ENCODE measurements around the gene CD276.

Gene CD276

DNA sequence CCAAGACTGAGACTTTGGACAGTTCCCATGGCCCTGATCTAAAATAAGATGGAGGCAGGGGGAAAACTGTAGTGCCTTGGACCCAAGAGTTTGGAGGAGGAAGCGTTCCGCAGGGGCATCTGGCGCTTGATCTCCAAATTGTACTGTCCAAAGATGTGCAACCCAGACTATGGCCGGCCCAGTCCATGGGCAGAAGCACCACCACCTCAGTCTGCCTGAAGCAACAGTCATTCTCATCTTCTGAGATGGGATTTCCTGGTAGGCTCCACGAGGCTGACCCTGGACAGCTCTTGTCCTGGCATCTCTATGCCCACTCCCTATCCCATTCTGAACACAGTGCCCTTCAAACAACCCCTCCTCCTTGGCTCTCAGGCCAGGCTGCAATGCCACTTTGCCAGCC is 65.3 kb downstream of the CD276 start:
- DNase-seq, result no peak

GRCh38 chr15:73749971-73750370 is 65.8 kb downstream of the CD276 start:
- DNase-seq, result no peak

DNA sequence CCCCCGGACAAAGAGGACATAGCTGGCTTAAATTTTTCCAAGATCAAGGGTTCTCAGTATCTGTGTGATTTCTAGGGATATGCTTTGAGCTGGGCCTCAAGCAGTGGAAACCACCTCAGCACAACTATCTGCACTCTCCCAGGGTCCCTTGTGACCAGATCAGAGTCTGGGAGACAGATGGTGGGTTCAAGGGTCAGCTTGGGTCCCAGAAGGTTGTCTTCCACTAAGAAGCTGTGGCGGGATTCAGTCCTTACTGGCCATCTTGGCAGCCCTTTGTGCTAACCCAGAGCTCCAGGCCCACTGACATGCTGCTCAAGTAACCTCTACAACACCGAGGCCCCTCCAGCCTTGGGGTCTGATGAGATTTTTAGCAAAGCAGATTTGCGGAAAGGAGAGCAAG is 66.3 kb downstream of the CD276 start:
- DNase-seq, result no peak

- DNase-seq, result no peak
These were observed 66.8 kb downstream of the CD276 start for GRCh38 chr15:73750951-73751350.

DNA sequence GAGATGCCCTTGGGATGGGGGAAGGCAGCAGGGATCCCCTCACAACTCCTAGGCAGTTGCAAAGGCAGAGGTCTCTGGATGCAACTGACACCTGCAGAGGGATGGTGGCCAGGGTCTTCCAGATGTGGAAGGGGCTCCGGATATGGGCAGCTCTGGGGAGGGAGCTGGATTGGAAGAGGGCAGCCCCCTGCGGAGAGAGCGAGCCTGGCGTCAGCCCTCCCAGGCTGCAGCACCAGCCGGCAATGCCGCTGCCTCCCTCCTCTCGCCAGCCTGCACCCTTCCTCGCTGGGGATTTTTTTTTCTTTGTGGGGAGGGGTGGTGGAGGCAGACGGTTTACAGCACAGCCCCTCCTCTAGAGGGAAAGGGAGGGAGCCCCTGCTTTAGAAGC is 67.3 kb downstream of the CD276 start:
- no peak for DNase-seq

DNA sequence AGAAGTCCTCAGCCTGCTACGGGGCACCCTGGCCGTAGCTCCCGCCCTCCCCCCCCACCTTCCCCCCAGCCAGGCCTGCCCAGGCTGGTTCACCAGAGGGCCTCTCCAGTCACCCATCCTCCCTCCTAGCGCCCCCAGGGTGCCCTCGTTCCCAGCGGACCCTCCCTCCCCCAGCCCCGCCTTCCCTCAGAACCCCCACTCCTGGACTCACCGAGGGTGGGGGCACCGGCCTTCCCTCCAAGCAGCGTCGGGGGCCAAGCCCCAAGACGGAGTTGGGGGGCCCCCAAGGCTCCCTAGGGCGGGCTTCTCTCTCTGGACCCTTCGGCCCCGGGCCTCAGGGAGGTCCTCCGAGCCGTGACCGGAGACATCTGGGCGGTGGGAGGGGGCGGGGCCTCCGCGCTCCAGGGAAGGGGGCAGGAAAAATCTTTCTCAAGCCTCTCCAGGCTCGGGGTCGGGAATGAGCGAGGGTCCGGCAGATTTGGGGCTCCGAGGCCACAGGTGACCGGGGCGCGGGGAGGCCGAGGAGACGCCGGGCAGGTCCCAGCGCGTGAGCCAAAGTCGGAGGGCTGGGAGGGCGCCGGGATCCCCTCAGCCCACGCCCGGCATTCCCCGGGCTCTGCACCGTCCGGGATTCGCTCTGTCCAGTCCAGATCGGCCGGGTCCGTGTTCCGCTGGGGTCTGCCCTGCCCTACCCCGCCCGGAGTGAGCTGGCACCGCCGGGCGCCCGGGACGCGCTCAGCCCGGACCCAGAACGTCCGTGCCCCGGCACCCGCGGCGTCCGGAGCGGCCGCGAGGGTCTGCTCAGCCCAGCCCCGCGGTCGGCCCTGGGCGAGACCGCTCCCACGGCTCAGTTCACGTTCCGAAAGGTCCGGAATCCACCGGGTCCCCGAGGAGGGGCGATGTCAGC is 68.0 kb downstream of the CD276 start:
- no peak for DNase-seq

DNA sequence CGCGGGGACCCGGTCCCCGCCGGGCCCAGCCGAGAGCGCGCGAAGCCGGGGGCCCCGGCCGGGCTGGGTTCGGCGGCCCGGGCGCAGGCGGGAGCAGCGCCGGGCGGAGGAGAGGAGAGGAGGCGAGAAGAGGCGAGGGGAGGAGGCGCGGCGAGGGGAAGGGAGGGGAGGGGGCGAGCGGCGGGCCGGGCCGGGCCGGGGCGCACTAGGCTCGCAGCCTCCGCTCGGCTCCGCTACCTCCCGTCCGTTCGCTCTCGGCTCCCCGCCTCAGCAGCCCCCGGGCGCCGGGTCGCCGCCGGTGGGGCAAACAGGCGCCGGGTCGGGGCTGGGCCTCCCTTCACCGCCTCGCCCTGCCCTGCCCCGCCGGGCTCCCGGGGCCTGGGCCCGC is 68.6 kb downstream of the CD276 start:
- no peak for DNase-seq

GRCh38 chr15:73753250-73754130 is 69.3 kb downstream of the CD276 start, which contains the start of gene INSYN1:
TSS of gene INSYN1 (minus strand) at chr15:73753351. CDS start at chr15:73751130, 2,221 bp downstream.
- DNase-seq, result no peak

GRCh38 chr15:73754461-73754860 is 70.3 kb downstream of the CD276 start:
- no peak for DNase-seq

- no peak for DNase-seq
These were observed 71.3 kb downstream of the CD276 start for GRCh38 chr15:73755481-73755880.

GRCh38 chr15:73755946-73756345 is 71.8 kb downstream of the CD276 start:
- no peak for DNase-seq

- DNase-seq, result no peak
These were observed 72.2 kb downstream of the CD276 start for GRCh38 chr15:73756390-73756789.

DNA sequence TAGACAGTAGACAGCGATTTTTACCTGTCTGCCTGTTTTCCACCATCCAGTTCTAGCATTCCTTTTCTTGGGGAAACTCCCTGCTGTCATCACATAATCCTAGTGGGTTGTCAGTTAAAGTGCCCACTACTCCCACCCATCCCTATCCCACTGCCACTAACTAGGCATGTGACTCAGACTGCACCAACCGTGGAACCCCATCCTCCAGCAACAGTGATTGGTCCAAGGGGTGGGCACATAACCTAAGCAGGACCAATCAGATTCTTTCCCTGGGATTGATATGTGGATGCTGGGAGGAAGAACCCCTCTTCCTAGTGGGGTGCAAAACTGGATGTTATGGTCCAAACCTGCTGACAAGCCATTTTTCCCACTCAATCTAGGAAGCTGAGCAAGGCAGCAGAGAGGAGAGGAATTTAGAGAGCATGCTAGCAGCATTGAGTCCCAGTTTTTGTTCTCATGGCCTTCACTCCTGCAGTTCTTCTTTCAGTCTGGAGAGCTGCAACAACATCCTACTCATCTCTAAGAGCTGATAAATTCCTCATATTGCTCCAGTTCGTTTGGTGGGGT is 72.8 kb downstream of the CD276 start:
- no peak for DNase-seq

DNA sequence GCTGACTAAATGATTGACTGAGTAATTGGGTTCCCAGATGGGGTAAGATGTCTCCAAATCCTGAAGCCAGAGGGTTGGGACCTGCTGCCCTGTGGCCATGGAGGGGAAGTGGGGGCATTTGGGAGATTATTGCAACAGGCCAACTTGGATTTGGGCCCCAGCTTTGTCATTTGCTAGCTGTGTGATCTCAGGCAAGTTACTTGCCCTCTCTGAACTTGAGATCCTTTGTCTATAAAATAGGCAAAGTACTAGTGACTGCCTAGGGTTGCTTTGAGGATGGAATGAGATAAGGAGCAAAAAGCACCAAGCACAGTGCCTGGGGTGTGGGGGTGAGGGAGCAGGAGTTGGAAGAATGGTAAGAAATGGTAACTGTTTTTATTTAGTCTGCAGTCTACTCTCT is 73.4 kb downstream of the CD276 start:
- DNase-seq, result no peak

DNA sequence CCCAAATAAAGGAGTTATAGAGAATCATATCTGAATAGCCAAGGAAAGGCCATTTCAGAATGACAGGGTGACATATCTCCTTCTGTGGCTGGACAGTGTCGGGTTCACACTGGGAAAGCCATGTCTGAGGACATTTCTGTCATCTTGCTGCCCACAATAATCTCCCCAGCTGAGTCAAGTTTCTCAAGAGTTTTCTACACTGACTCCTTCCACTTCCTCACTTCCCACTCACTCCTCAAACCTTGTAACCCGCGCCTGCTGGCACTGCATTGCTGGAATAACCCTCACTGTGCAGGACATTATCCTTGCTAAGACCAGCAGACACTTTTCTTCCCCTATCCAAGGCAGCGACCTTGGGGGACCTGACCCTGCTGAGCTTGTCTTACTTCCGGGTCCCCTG is 74.3 kb downstream of the CD276 start:
- DNase-seq, result no peak

GRCh38 chr15:73760330-73761329 is 76.4 kb downstream of the CD276 start:
- DNase-seq, result no peak

GRCh38 chr15:73763931-73764330 is 79.7 kb downstream of the CD276 start:
- DNase-seq, result no peak

All from CD4-positive, alpha-beta T cell treated with Interferon alpha-2 for 1 hour (primary cell).